Measurements from ENCODE around the gene SCNM1. TPM values are rescaled to one million over a fixed set of nuclear protein-coding genes. Genes with fewer than 3 reads are reported as not detected.
A peak's percentile ranks its signal among the peaks of the same experiment; 100 is the strongest.

Gene SCNM1
- total and polyA plus RNA-seq, 9 of the 15 experiments (the other 6 are each of a cell fraction or from before 2014, with no cell fraction given), result 17.2 to 204 (median 63.0) TPM

DNA sequence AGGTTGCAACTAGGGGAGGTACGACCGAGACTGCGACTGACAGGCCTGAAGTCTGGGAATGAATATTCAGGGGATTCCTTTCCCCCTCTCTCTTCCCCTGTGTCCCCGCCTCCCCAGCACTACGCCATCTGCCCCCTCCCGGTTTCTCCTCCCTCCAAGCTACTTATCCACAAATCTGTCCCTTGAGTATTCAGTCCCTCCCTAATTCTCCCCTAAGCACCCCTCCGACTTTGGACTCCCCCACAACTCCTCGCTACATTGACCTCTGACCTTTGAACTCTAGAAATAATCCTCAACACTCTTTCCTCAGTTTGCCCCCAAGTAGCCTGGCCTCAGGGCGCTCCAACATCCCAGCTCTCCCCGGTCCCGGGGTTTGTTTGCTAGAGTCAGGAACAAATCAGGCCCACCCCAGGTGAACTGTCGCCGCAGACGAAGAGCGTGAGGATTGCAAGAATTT is 635 bp upstream of the SCNM1 start (continued):
- TF ChIP-seq MCM7 (IDR thresholded peaks at IDR 0.05), result no peak
- TF ChIP-seq, protein P1, sequence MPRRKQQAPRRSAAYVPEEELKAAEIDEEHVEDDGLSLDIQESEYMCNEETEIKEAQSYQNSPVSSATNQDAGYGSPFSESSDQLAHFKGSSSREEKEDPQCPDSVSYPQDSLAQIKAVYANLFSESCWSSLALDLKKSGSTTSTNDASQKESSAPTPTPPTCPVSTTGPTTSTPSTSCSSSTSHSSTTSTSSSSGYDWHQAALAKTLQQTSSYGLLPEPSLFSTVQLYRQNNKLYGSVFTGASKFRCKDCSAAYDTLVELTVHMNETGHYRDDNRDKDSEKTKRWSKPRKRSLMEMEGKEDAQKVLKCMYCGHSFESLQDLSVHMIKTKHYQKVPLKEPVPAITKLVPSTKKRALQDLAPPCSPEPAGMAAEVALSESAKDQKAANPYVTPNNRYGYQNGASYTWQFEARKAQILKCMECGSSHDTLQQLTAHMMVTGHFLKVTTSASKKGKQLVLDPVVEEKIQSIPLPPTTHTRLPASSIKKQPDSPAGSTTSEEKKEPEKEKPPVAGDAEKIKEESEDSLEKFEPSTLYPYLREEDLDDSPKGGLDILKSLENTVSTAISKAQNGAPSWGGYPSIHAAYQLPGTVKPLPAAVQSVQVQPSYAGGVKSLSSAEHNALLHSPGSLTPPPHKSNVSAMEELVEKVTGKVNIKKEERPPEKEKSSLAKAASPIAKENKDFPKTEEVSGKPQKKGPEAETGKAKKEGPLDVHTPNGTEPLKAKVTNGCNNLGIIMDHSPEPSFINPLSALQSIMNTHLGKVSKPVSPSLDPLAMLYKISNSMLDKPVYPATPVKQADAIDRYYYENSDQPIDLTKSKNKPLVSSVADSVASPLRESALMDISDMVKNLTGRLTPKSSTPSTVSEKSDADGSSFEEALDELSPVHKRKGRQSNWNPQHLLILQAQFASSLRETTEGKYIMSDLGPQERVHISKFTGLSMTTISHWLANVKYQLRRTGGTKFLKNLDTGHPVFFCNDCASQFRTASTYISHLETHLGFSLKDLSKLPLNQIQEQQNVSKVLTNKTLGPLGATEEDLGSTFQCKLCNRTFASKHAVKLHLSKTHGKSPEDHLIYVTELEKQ (CRISPR knock-in tag; IDR thresholded peaks at IDR 0.05), result no peak
- TF ChIP-seq, protein P2, sequence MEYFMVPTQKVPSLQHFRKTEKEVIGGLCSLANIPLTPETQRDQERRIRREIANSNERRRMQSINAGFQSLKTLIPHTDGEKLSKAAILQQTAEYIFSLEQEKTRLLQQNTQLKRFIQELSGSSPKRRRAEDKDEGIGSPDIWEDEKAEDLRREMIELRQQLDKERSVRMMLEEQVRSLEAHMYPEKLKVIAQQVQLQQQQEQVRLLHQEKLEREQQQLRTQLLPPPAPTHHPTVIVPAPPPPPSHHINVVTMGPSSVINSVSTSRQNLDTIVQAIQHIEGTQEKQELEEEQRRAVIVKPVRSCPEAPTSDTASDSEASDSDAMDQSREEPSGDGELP (CRISPR knock-in tag; IDR thresholded peaks at IDR 0.05; ENCODE audit: borderline replicate concordance), result no peak
- TF ChIP-seq, protein P3, sequence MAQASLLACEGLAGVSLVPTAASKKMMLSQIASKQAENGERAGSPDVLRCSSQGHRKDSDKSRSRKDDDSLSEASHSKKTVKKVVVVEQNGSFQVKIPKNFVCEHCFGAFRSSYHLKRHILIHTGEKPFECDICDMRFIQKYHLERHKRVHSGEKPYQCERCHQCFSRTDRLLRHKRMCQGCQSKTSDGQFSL (CRISPR knock-in tag; IDR thresholded peaks at IDR 0.05), result 0 out of 2 replicates have a peak, but pooled peaks have one; percentile 23
- TF ChIP-seq, protein P3 (tag; IDR thresholded peaks at IDR 0.05), result peak in 1 of 2 experiments; percentile 57; a peak in 1 of 4 replicates
- TF ChIP-seq NFE2 (IDR thresholded peaks at IDR 0.05; ENCODE audit: low read depth), result no peak
- TF ChIP-seq SIRT6 (IDR thresholded peaks at IDR 0.05; ENCODE audit: low read depth, low read length), result no peak
- 0 out of 2 replicates have a peak, but pooled peaks have one; percentile 12 for TF ChIP-seq SMARCE1 (IDR thresholded peaks at IDR 0.05)
- peak; percentile 78 for TF ChIP-seq ZNF175 (CRISPR knock-in tag; IDR thresholded peaks at IDR 0.05; ENCODE audit: low read depth)
- no peak for TF ChIP-seq ZNF124 (CRISPR knock-in tag; IDR thresholded peaks at IDR 0.05)
- no peak for TF ChIP-seq NCOA2 (IDR thresholded peaks at IDR 0.05; ENCODE audit: partially characterized antibody in 2 of 2)
- TF ChIP-seq, protein P4, sequence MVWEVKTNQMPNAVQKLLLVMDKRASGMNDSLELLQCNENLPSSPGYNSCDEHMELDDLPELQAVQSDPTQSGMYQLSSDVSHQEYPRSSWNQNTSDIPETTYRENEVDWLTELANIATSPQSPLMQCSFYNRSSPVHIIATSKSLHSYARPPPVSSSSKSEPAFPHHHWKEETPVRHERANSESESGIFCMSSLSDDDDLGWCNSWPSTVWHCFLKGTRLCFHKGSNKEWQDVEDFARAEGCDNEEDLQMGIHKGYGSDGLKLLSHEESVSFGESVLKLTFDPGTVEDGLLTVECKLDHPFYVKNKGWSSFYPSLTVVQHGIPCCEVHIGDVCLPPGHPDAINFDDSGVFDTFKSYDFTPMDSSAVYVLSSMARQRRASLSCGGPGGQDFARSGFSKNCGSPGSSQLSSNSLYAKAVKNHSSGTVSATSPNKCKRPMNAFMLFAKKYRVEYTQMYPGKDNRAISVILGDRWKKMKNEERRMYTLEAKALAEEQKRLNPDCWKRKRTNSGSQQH (CRISPR knock-in tag; IDR thresholded peaks at IDR 0.05), result 0 out of 2 replicates have a peak, but pooled peaks have one; percentile 18
- TF ChIP-seq, protein P5, sequence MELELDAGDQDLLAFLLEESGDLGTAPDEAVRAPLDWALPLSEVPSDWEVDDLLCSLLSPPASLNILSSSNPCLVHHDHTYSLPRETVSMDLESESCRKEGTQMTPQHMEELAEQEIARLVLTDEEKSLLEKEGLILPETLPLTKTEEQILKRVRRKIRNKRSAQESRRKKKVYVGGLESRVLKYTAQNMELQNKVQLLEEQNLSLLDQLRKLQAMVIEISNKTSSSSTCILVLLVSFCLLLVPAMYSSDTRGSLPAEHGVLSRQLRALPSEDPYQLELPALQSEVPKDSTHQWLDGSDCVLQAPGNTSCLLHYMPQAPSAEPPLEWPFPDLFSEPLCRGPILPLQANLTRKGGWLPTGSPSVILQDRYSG (tag; conservative IDR thresholded peaks at IDR 0.05; ENCODE audit: low read depth), result no peak
- no peak for TF ChIP-seq NCOA6 (IDR thresholded peaks at IDR 0.05)
- TF ChIP-seq ZEB2 (IDR thresholded peaks at IDR 0.05), result 0 out of 2 replicates have a peak, but pooled peaks have one; percentile 10
- TF ChIP-seq, protein P6, sequence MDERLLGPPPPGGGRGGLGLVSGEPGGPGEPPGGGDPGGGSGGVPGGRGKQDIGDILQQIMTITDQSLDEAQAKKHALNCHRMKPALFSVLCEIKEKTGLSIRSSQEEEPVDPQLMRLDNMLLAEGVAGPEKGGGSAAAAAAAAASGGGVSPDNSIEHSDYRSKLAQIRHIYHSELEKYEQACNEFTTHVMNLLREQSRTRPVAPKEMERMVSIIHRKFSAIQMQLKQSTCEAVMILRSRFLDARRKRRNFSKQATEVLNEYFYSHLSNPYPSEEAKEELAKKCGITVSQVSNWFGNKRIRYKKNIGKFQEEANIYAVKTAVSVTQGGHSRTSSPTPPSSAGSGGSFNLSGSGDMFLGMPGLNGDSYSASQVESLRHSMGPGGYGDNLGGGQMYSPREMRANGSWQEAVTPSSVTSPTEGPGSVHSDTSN (CRISPR knock-in tag; IDR thresholded peaks at IDR 0.05; ENCODE audit: low read depth), result no peak
- TF ChIP-seq, protein P6 (tag; conservative IDR thresholded peaks at IDR 0.05; ENCODE audit: low read depth), result no peak
- no peak for TF ChIP-seq ZNF23 (CRISPR knock-in tag; IDR thresholded peaks at IDR 0.05)
